IMR-90 (cell line): ENCODE results near the gene ACTR1A. TPM values are rescaled to one million over a fixed set of nuclear protein-coding genes. Genes with fewer than 3 reads are reported as not detected.
A peak's percentile ranks its signal among the peaks of the same experiment; 100 is the strongest.

ENCODE experiments used
- ATAC-seq: fragments of 200-7000 bp; cut with Tn5 transposase; 2 replicates; pipeline ENCODE4 v1.9.1; 2020; ENCODE audit warnings: low read depth, mild to moderate bottlenecking, moderate library complexity
- BruUV-seq: library from RNA; stranded (reverse); fragments of 400-500 nt; replicated peaks from 2 replicates; lab custom pipeline; 2021; lab: Mats Ljungman, UMichigan
- CTCF ChIA-PET: fragments of 300-600 bp; formaldehyde crosslinking; extraction: SDS; loops from one replicate; lab custom pipeline; 2021; ENCODE audit warnings: antibody characterized with exemption; lab: Yijun Ruan, JAX
- POLR2A ChIA-PET: fragments of 300-600 bp; sonication (Branson Sonifier 250); formaldehyde crosslinking; loops from one replicate; lab custom pipeline; 2022; ENCODE audit warnings: antibody characterized with exemption; ENCODE audit not compliant: unreplicated experiment; lab: Charles Lee
- DNase-seq: peaks from one replicate; pipeline ENCODE4 v3.0.0; 2013
- H2AFZ ChIP-seq: replicated peaks from 2 replicates; pipeline ENCODE3; 2013; ENCODE audit warnings: low read length, mild to moderate bottlenecking; ENCODE audit not compliant: poor library complexity
- H2AK5ac ChIP-seq: 2 replicates; pipeline ENCODE4 v1.6.1; 2013; ENCODE audit warnings: low read depth, low read length, inconsistent platforms
- H2AK9ac ChIP-seq: replicated peaks from 2 replicates; pipeline ENCODE3; 2013; ENCODE audit warnings: mild to moderate bottlenecking, low read depth, low read length, moderate library complexity; ENCODE audit not compliant: poor library complexity
- H2BK120ac ChIP-seq: 2 replicates; pipeline ENCODE4 v1.6.1; 2013; ENCODE audit warnings: low read depth, low read length, inconsistent platforms
- H2BK15ac ChIP-seq: 3 replicates; pipeline ENCODE4 v1.6.1; 2013; ENCODE audit warnings: low read depth, low read length, inconsistent platforms
- H2BK20ac ChIP-seq: 2 replicates; pipeline ENCODE4 v1.6.1; 2013; ENCODE audit warnings: low read depth, mild to moderate bottlenecking, inconsistent platforms, low read length, moderate library complexity
- H2BK5ac ChIP-seq: 2 replicates; pipeline ENCODE4 v1.6.1; 2013; ENCODE audit warnings: mild to moderate bottlenecking, low read depth, low read length, inconsistent platforms; ENCODE audit not compliant: poor library complexity, severe bottlenecking
- H3K14ac ChIP-seq: replicated peaks from 2 replicates; pipeline ENCODE4 v1.6.1; 2013; ENCODE audit warnings: low read depth, low read length, inconsistent platforms
- H3K18ac ChIP-seq: 2 replicates; pipeline ENCODE4 v1.6.1; 2013; ENCODE audit warnings: low read depth, low read length, control low read depth
- H3K23ac ChIP-seq: 2 replicates; pipeline ENCODE4 v1.6.1; 2013; ENCODE audit warnings: low read depth, low read length, inconsistent platforms
- H3K27ac ChIP-seq: 2 replicates; pipeline ENCODE4 v1.5.1; 2013; ENCODE audit warnings: mild to moderate bottlenecking, control low read depth, low read length; ENCODE audit not compliant: insufficient read depth
- H3K27me3 ChIP-seq: 2 replicates; pipeline ENCODE4 v1.6.1; 2013; ENCODE audit warnings: low read length; ENCODE audit not compliant: control insufficient read depth, insufficient read depth
- H3K36me3 ChIP-seq: 2 replicates; pipeline ENCODE4 v1.6.1; 2013; ENCODE audit warnings: low read length, mixed read lengths; ENCODE audit not compliant: control insufficient read depth, insufficient read depth
- H3K4ac ChIP-seq: 2 replicates; pipeline ENCODE4 v1.6.1; 2013; ENCODE audit warnings: low read depth, low read length, inconsistent platforms
- H3K4me1 ChIP-seq: 2 replicates; pipeline ENCODE4 v1.6.1; 2013; ENCODE audit warnings: low read length, mixed read lengths; ENCODE audit not compliant: control insufficient read depth, insufficient read depth
- H3K4me2 ChIP-seq: 2 replicates; pipeline ENCODE4 v1.6.1; 2013; ENCODE audit warnings: low read depth, mild to moderate bottlenecking, control low read depth, low read length, moderate library complexity
- H3K4me3 ChIP-seq: 2 replicates; pipeline ENCODE4 v1.5.1; 2013; ENCODE audit warnings: low read depth, mild to moderate bottlenecking, control low read depth, low read length, moderate library complexity; ENCODE audit not compliant: insufficient read depth
- H3K56ac ChIP-seq: 2 replicates; pipeline ENCODE4 v1.6.1; 2013; ENCODE audit warnings: low read length, inconsistent platforms; ENCODE audit not compliant: insufficient read depth; ENCODE audit errors: extremely low read depth
- H3K79me1 ChIP-seq, 2 experiments: 2 replicates each; pipeline ENCODE4 v1.6.1; 2013; ENCODE audit warnings: low read length in 2 of 2, inconsistent platforms in 1 of 2, low read depth in 1 of 2
- H3K9ac ChIP-seq: 2 replicates; pipeline ENCODE4 v1.6.1; 2013; ENCODE audit warnings: low read depth, low read length, control low read depth
- H3K9me1 ChIP-seq: 2 replicates; pipeline ENCODE4 v1.6.1; 2013; ENCODE audit warnings: low read length, inconsistent platforms; ENCODE audit not compliant: insufficient read depth
- H3K9me3 ChIP-seq: 2 replicates; pipeline ENCODE4 v1.6.1; 2013; ENCODE audit warnings: low read length; ENCODE audit not compliant: control insufficient read depth, insufficient read depth
- H4K20me1 ChIP-seq: 2 replicates; pipeline ENCODE4 v1.6.1; 2013; ENCODE audit warnings: low read length, inconsistent platforms; ENCODE audit not compliant: insufficient read depth
- H4K5ac ChIP-seq: 2 replicates; pipeline ENCODE4 v1.6.1; 2013; ENCODE audit warnings: mild to moderate bottlenecking, low read depth, low read length, control low read depth
- H4K8ac ChIP-seq, 2 experiments: 2 replicates each; pipeline ENCODE4 v1.6.1; 2013; ENCODE audit warnings: low read depth in 2 of 2, low read length in 2 of 2, control low read depth in 1 of 2, inconsistent platforms in 1 of 2
- H4K91ac ChIP-seq: 2 replicates; pipeline ENCODE4 v1.6.1; 2013; ENCODE audit warnings: low read depth, low read length, inconsistent platforms; ENCODE audit not compliant: insufficient read depth
- BHLHE40 ChIP-seq: fragments of 150-350 bp; IDR thresholded peaks from 2 replicates; pipeline ENCODE4 v1.6.1; 2016; ENCODE audit warnings: mild to moderate bottlenecking, low read depth, low read length
- CEBPB ChIP-seq: IDR thresholded peaks from 2 replicates; pipeline ENCODE4 v1.6.1; 2012; ENCODE audit warnings: low read depth, low read length, improper control_type of control experiment
- CHD1 ChIP-seq: IDR thresholded peaks from 2 replicates; pipeline ENCODE4 v1.6.1; 2012; ENCODE audit warnings: low read depth, low read length, improper control_type of control experiment
- FOS ChIP-seq: fragments of 150-350 bp; IDR thresholded peaks from 2 replicates; pipeline ENCODE4 v1.6.1; 2016; ENCODE audit warnings: low read depth, low read length
- MXI1 ChIP-seq: IDR thresholded peaks from 2 replicates; pipeline ENCODE4 v1.6.1; 2012; ENCODE audit warnings: low read depth, mild to moderate bottlenecking, low read length, moderate library complexity, borderline replicate concordance
- NFE2L2 ChIP-seq: fragments of 150-350 bp; IDR thresholded peaks from 2 replicates; pipeline ENCODE4 v1.6.1; 2016; ENCODE audit warnings: low read depth, mild to moderate bottlenecking, low read length
- POLR2A ChIP-seq: IDR thresholded peaks from 2 replicates; pipeline ENCODE4 v1.6.1; 2012; ENCODE audit warnings: mild to moderate bottlenecking, low read depth, low read length
- RAD21 ChIP-seq: IDR thresholded peaks from 2 replicates; pipeline ENCODE4 v1.6.1; 2012; ENCODE audit warnings: low read length, improper control_type of control experiment
- RFX5 ChIP-seq: IDR thresholded peaks from 2 replicates; pipeline ENCODE4 v1.8.0; 2012; ENCODE audit warnings: low read depth, mild to moderate bottlenecking, low read length, moderate library complexity
- WGBS, 2 experiments: methylation state at CpG; one replicate each; pipeline versions ENCODE4 v1.1.5 to v1.1.7; 2013; ENCODE audit warnings: missing lambda C conversion rate in 2 of 2; ENCODE audit not compliant: insufficient read length in 1 of 2; ENCODE audit errors: extremely low coverage in 2 of 2; 5-methylcytosine and 5-hydroxymethylcytosine counted together
- dilution Hi-C: fragments of 300-500 bp; cut with HindIII; formaldehyde crosslinking; loops from one replicate; pipeline ENCODE4 v1.14.3; 2018; ENCODE audit warnings: low sequenced_read_pairs; ENCODE audit not compliant: unreplicated experiment
- in situ Hi-C: fragments of 300-500 bp; cut with MboI; formaldehyde crosslinking; loops from 3 replicates; pipeline ENCODE4 v1.14.3; 2019; ENCODE audit warnings: low sequenced_read_pairs, inconsistent platforms, mixed read lengths
- intact Hi-C: fragments of 100-400 bp; cut with micrococcal nuclease; formaldehyde crosslinking; loops from 2 replicates; pipeline ENCODE4 v1.10.0; 2022
- polyA plus RNA-seq, 3 experiments: library from polyadenylated mRNA; depleted of rRNA; stranded (reverse); fragments of >200 nt; gene quantifications; 2 replicates each; pipeline ENCODE4 v1.2.3, GENCODE V29; 2012; ENCODE audit warnings: low replicate concordance in 1 of 3
- total RNA-seq: library from RNA; depleted of rRNA; stranded (reverse); fragments of >200 nt; gene quantifications from 2 replicates; pipeline ENCODE4 v1.2.3, GENCODE V29; 2012
- TF ChIP-seq, protein P1 (sequence below): fragments of 150-350 bp; IDR thresholded peaks from 2 replicates; pipeline ENCODE4 v1.6.1; 2017; ENCODE audit warnings: mild to moderate bottlenecking, antibody characterized with exemption, low read length, low read depth
- TF ChIP-seq, protein P2 (sequence below): fragments of 150-350 bp; IDR thresholded peaks from 2 replicates; pipeline ENCODE4 v1.6.1; 2016; ENCODE audit warnings: low read depth, mild to moderate bottlenecking, low read length, moderate library complexity, borderline replicate concordance
- TF ChIP-seq, protein P3 (sequence below): conservative IDR thresholded peaks from 2 replicates; pipeline ENCODE4 v1.5.1; 2012; ENCODE audit warnings: mild to moderate bottlenecking, low read depth, low read length, improper control_type of control experiment

ACTR1A gene
- total and polyA plus RNA-seq, 2 of the 4 experiments (the other 2 are of a cell fraction), result 142 to 157 TPM

DNA sequence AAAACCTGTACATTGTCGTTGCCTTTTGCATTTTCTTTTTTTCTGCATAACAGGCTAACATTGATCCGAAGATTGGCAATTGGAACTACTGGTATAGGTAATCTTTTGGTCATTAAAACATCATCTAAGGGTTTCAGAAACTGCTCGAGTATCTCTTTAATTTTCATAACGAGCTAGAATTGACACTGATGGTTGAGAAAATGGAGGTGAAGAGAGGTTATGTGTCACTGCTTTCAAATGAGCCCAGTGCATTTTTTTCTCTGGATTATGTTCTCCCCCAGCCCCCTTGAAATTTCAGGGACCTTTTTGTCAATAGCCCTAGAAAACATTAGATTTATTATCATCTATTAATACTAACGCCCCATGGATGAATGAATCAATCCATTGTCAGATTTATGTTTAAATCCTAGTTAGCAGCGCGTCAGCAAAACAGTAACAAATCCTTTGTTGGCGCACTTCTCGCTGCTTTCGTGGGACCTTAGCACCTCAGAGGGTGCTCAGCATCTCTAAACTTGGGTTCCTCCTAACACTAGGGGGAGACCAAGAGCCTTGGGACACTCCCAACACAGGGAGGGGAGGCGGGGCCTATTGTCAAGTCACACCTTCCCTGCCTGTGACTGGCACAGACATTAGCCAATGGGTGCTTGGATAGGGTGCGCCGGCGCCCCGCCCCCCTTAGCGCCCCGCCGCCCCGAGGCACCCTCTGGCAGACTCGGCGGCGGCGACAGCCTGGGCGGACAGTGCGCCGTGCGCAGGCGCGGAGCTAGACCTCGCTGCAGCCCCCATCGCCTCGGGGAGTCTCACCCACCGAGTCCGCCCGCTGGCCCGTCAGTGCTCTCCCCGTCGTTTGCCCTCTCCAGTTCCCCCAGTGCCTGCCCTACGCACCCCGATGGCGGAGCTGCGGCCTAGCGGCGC, 1.0 kb upstream of the ACTR1A start, which contains the start of gene SUFU:
Gene SUFU (plus strand): TSS at position 709 of the 915 bp plus-strand sequence. CDS start 181 bp downstream, at position 890.
- in situ Hi-C loops, result no loop called here
- Histone ChIP-seq H3K9ac (peak within 1 kb of the TSS; percentile 83), H3K4me3 (peak within 1 kb of the TSS; percentile 96), H2BK20ac (no peak within 1 kb of the TSS), H3K27ac (peak within 1 kb of the TSS; percentile 83), H3K4me2 (peak within 1 kb of the TSS; percentile 95), H3K18ac (peak within 1 kb of the TSS; percentile 16), H3K9me1 (peaks cover 8% of the 10 kb centered on the region), H2BK15ac (no peak within 1 kb of the TSS), H3K4me1 (peaks cover 3% of the 10 kb centered on the region), H2AK9ac (peak within 1 kb of the TSS; percentile 96), H2AK5ac (peak within 1 kb of the TSS; percentile 90), H2BK5ac (peak within 1 kb of the TSS; percentile 76), H3K9me3 (no peaks in the 10 kb centered on the region), H3K56ac (peak within 1 kb of the TSS; percentile 49; the same call in 1 of the 2 replicates), H3K14ac (peak within 1 kb of the TSS; percentile 85), H2BK120ac (peak within 1 kb of the TSS; percentile 3; the same call in 1 of the 2 replicates), H3K23ac (peak within 1 kb of the TSS; percentile 91), H2AFZ (peak within 1 kb of the TSS; percentile 96), H4K91ac (peak within 1 kb of the TSS; percentile 82), H3K4ac (peak within 1 kb of the TSS; percentile 63; the same call in 1 of the 2 replicates), H4K8ac (peak within 1 kb of the TSS; percentile 18 to 73; a peak in 1 of 4 replicates), H4K20me1 (peaks cover 46% of the 10 kb centered on the region), H3K79me1 (peaks cover 7 to 54% of the 10 kb centered on the region in 2 experiments), H4K5ac (peak within 1 kb of the TSS; percentile 3; the same call in 1 of the 2 replicates), H3K27me3 (no peaks in the 10 kb centered on the region), H3K36me3 (peaks cover 2% of the 10 kb centered on the region; the same call in 1 of the 2 replicates)
- dilution Hi-C loops, result loop anchor here (10.0 kb wide), 1 partner anchor 71 kb away; no protein-coding TSS in a partner anchor
- CTCF ChIA-PET, result interaction anchor here (0.9 to 2.4 kb wide), 8 partner anchors 9 to 124 kb away, joined by 3 to 16 read pairs (median 5); no protein-coding TSS in a partner anchor
- DNase-seq (peak; percentile 99), ATAC-seq (peak; percentile 73)
- BruUV-seq, result no TSS peak
- WGBS, 2 experiments, result 1% methylated on average over 27 of the region's 44 CpGs; no CpG with 5 or more reads in 1 of the 2 experiments
- POLR2A ChIA-PET, result interaction anchor here (0.6 kb wide), 1 partner anchor 90 kb away, joined by 3 read pairs; no protein-coding TSS in a partner anchor
- intact Hi-C loops, result loop anchor here (1.0 to 5.0 kb wide), 3 partner anchors 80 to 209 kb away; partner anchors contain the start of genes ARL3 and SFXN2
- TF ChIP-seq, protein P1, sequence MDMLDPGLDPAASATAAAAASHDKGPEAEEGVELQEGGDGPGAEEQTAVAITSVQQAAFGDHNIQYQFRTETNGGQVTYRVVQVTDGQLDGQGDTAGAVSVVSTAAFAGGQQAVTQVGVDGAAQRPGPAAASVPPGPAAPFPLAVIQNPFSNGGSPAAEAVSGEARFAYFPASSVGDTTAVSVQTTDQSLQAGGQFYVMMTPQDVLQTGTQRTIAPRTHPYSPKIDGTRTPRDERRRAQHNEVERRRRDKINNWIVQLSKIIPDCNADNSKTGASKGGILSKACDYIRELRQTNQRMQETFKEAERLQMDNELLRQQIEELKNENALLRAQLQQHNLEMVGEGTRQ, result no peak; the same call in 1 of the 2 replicates
- no peak for TF ChIP-seq CHD1
- TF ChIP-seq, protein P2, sequence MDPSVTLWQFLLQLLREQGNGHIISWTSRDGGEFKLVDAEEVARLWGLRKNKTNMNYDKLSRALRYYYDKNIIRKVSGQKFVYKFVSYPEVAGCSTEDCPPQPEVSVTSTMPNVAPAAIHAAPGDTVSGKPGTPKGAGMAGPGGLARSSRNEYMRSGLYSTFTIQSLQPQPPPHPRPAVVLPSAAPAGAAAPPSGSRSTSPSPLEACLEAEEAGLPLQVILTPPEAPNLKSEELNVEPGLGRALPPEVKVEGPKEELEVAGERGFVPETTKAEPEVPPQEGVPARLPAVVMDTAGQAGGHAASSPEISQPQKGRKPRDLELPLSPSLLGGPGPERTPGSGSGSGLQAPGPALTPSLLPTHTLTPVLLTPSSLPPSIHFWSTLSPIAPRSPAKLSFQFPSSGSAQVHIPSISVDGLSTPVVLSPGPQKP, result no peak
- no peak for TF ChIP-seq CEBPB
- TF ChIP-seq RFX5, result no peak
- peak; percentile 90 for TF ChIP-seq RAD21
- no peak for TF ChIP-seq FOS
- TF ChIP-seq POLR2A, result peak; percentile 67
- 0 out of 2 replicates have a peak, but pooled peaks have one; percentile 12 for TF ChIP-seq MXI1
- peak; percentile 5; the same call in 1 of the 2 replicates for TF ChIP-seq BHLHE40
- no peak for TF ChIP-seq NFE2L2
- TF ChIP-seq, protein P3, sequence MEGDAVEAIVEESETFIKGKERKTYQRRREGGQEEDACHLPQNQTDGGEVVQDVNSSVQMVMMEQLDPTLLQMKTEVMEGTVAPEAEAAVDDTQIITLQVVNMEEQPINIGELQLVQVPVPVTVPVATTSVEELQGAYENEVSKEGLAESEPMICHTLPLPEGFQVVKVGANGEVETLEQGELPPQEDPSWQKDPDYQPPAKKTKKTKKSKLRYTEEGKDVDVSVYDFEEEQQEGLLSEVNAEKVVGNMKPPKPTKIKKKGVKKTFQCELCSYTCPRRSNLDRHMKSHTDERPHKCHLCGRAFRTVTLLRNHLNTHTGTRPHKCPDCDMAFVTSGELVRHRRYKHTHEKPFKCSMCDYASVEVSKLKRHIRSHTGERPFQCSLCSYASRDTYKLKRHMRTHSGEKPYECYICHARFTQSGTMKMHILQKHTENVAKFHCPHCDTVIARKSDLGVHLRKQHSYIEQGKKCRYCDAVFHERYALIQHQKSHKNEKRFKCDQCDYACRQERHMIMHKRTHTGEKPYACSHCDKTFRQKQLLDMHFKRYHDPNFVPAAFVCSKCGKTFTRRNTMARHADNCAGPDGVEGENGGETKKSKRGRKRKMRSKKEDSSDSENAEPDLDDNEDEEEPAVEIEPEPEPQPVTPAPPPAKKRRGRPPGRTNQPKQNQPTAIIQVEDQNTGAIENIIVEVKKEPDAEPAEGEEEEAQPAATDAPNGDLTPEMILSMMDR, result peak; percentile 96
